NCI-H1092 (cell line): ENCODE data around the gene ZNF618.
A peak's percentile ranks its signal among the peaks of the same experiment; 100 is the strongest.

ENCODE experiments used
- DNase-seq: peaks from one replicate; lab custom pipeline; 2025; lab: John Stamatoyannopoulos, UW

The ZNF618 gene

GRCh38 chr9:114060070-114060469 is 184.0 kb downstream of the ZNF618 start:
- DNase-seq, result no peak

GRCh38 chr9:114060711-114061110 is 184.6 kb downstream of the ZNF618 start:
- DNase-seq, result no peak

- DNase-seq, result no peak
These were observed 185.2 kb downstream of the ZNF618 start for GRCh38 chr9:114061292-114061691.

- no peak for DNase-seq
These were observed 185.8 kb downstream of the ZNF618 start for GRCh38 chr9:114061830-114062474.

GRCh38 chr9:114065304-114065703 is 189.2 kb downstream of the ZNF618 start:
- no peak for DNase-seq

- no peak for DNase-seq
These were observed 193.5 kb downstream of the ZNF618 start for GRCh38 chr9:114069476-114070187.

DNA sequence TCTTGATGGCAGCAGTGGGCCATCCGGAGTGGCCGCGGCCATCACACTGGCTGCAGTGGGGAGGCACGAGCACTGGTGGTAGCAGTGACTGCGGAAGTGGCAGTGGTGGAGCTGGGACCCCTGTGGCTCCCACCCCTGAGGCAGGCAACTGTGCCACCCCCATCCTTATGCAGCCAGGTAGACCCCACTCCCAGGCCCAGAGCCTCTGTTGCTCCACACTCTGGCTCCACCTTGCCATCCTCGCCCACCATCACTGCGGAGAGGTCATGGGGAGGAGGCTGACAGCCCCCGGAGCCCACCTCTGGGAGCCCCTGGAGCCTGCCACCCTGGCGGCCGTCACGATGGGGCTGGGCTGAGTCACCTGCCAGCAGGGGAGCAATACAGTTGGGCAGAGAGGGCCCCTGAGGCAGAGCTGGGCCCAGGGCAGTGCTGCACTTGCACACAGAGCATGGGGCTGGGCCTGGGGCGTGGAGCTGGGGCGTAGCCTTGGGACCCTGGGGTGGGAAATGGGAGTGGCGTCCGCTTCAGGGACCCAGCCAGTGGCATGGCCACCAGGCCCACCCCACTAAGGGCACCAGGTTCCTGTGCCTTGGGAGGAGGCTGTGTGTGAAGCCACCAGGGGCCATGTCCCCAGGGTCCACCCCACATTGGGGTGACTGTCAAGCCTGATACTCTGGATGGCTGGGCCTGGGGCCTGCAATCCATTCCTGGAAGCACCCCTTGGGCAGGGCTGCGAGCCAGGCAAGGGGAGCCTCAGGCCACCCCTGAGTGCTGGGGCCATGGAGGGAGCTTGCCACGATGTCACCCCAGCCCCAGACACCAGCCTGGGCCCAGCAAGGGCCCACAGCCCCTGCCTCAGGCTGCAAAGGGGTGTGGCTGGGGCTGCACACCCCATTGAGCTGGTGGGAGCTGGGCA is 194.3 kb downstream of the ZNF618 start:
- no peak for DNase-seq

- DNase-seq, result no peak
These were observed 195.2 kb downstream of the ZNF618 start for GRCh38 chr9:114071197-114071795.

DNA sequence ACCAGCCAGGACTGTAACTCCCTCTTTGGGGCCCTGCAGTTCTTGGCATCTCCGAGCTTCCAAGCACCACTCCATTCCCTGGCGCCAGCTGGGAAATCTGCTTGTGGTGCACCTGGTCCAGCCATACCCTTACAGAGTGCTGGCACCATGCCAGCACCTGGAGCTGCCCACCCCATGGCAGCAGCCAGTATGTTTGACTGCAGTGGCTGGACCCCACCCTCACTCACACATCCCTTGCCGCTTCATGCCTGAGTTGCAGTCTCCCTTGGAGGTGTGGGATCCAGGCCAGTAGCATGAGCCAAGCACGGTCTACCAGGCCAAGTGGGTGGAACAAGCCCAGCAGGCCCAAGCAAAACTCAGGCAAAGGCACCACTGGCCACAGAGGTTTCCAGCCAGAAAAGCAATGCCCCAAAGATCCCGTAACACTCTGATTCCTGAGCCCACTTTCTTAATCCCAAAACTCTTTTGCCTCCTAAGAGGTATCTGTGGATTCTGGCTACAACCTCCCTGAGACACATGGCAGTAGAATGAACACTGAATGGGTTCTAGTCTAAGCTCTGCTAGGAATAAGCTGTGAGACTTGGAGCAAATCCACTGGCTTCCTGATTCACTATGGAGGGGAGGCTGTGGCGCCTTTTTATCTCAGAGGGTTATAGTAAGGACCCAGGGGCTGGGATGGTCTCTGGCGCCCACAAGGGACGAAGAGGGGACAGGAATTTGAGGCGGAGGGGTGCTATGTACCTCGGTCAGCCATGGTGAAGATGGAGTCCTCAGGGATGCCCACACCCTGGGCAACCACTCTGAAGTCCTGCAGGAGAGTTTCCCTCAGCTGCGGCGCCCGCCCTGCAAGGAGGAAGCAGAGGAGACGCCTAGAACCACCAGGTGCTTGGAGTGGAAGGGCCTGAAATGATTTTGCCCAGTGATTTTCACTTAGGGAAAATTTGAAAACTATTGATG is 196.4 kb downstream of the ZNF618 start:
- DNase-seq, result peak; percentile 33

- no peak for DNase-seq
These were observed 199.5 kb downstream of the ZNF618 start for GRCh38 chr9:114075602-114076001.

DNA sequence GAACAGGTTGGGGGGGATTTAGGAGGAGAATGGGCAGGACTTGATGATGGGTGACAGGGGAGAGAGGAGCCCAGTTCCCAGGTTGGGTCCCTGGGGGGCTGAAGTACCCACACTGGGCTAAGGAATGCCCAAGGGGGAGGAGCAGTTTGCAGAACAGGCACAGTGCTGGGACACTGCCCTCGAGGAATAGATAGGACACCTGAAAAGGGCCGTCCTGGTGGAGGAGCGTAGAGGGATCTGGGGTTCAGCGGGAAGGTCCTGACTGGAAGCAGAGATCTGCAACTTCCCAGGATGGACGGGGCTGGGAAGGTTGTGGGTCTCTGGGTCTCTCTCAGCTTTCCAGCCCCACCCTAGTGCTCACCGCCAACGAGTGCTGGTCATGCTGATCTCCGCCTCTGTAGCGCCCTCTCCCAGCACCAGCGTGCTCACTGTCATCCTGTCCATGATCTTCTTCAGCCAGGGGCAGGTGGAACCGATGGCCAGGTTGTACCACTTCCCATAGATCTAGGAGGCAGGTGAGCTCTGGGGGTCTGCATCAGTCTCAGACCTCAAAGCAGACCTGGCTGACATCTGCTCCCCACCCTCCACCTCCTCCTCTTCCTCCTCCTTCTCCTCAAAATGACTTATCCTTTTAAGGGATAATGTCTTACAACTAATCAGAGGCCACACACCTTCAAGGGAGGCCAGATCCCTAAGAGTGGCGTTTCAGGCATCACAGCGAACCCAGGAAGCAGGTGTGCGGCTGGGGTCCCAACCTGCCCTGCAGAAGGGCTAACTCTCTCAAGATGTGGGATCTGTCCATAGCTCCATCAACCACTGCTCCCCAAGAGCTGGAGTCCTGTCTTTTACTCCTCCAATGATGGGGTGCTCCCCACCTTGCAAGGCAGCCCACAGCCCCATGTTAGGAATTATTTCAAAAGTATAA is 200.4 kb downstream of the ZNF618 start:
- no peak for DNase-seq

GRCh38 chr9:114077162-114077837 is 201.2 kb downstream of the ZNF618 start:
- no peak for DNase-seq

- no peak for DNase-seq
These were observed 202.1 kb downstream of the ZNF618 start, which contains the start of gene AMBP for GRCh38 chr9:114078021-114078780. Gene AMBP, minus strand, starts transcription at chr9:114078300. Its CDS starts 91 bp downstream, at chr9:114078209.

- DNase-seq, result no peak
These were observed 202.7 kb downstream of the ZNF618 start for GRCh38 chr9:114078781-114079156.

DNA sequence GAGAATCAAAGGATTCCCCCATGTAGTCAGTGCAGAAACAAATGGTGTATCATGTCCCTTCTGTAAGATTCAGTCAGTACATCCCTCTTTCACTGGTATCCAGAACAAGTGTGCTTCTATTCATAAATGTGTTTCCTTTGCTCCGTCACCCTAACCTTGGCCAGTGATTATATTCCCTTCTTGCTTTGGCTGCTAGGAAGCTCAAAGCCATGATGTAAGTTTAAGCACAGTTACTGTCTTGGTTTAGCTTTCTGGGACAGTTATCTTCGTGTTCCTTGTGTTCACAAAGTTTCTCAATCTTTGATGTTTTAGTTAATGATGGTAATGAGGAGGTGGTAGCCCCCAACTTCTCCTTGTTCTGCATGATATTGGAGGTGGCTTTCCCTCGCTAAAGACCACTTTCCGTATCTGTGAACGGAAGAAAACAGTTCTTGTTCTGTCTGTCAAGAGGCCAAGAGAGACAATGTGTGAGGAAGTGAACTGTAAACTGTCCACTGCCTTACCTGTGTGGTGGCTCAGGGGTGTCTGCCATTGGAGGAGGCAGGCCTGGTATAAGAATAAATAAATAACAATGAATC is 204.2 kb downstream of the ZNF618 start:
- no peak for DNase-seq

- no peak for DNase-seq
These were observed 204.8 kb downstream of the ZNF618 start for GRCh38 chr9:114080773-114081440.

- DNase-seq, result no peak
These were observed 205.4 kb downstream of the ZNF618 start for GRCh38 chr9:114081441-114082016.
